Activated naive CD8-positive, alpha-beta T cell treated with anti-CD3 and anti-CD28 coated beads, Interleukin-2, amount 10 ng/mL, durations not matched to agents 7 days and 5 days (primary cell): ENCODE measurements around the gene ALPG. TPM values are rescaled to one million over a fixed set of nuclear protein-coding genes. Genes with fewer than 3 reads are reported as not detected.
A peak's percentile ranks its signal among the peaks of the same experiment; 100 is the strongest.
"Not testable (repeated sequence)": the region's sequence is repeated elsewhere in the genome, so short reads cannot be mapped to it uniquely, and the experiment has no call there.

Experiments used
- ATAC-seq: fragments of 150-1000 bp; cut with Tn5 transposase; one replicate; pipeline ENCODE4 v1.10.0; 2021; ENCODE audit warnings: low read depth, moderate library complexity
- POLR2A ChIA-PET: fragments of 350-600 bp; sonication (Branson Sonifier 250); formaldehyde crosslinking; loops from one replicate; lab custom pipeline; 2021; ENCODE audit warnings: antibody characterized with exemption; lab: Charles Lee
- DNase-seq: peaks from one replicate; pipeline ENCODE4 v3.0.0; 2021
- H3K27ac Mint-ChIP-seq: one replicate; pipeline ENCODE4 v1.8.0; 2022; ENCODE audit warnings: mild to moderate bottlenecking, mixed read lengths
- H3K27me3 Mint-ChIP-seq: one replicate; pipeline ENCODE4 v1.8.0; 2022; ENCODE audit warnings: mild to moderate bottlenecking, moderate library complexity, mixed read lengths
- H3K36me3 Mint-ChIP-seq: one replicate; pipeline ENCODE4 v1.8.0; 2021; ENCODE audit warnings: mild to moderate bottlenecking, mixed read lengths
- H3K4me1 Mint-ChIP-seq: one replicate; pipeline ENCODE4 v1.8.0; 2021; ENCODE audit warnings: mixed read lengths
- H3K4me3 Mint-ChIP-seq: one replicate; pipeline ENCODE4 v1.8.0; 2022; ENCODE audit warnings: mild to moderate bottlenecking, moderate library complexity, mixed read lengths
- H3K9me3 Mint-ChIP-seq: one replicate; pipeline ENCODE4 v1.8.0; 2021; ENCODE audit warnings: mixed read lengths
- total RNA-seq, 2 experiments: library from RNA; stranded (reverse); gene quantifications; one replicate each; pipeline ENCODE4 v1.2.3, GENCODE V29; 2021

Gene ALPG
- total RNA-seq, 2 experiments from 2014 or later = not detected

DNA sequence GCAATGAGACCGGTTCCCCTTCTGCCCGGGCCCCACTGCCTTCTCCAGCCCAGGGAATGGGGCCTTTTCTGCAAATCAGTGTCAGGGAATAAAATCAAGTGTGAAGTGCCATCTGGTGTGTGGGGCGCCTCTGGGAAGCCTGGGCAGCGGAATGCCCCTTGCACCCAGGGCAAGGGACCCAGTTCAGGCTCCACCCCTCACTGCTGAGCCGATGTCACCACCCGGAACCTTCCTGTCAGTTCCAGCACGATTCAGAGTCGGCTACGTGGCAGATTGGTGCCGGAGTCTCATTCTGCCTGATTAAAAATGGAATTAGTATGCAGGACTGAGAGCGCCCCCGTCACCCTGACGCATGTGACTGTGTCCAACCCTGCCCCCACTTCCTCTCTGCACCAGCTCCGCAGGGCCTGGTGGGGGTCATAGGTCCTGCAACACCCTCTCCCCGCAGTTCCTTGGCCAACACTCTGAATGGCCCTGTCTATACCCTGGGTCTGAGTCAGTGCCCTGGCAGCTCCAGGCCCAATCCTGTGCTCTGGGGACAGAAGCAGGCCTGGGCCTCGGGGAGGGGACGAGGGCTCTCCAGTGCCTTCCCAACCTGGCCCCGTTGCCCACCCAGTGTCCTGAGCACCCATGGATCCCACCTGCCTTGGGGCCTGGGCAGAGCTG is 41.1 kb downstream of the ALPG start:
- Mint-ChIP-seq H3K4me3 (no peak overlapping the region), H3K4me1 (peaks cover 5% of the 10 kb centered on the region), H3K27ac (no peak overlapping the region), H3K9me3 (no peaks in the 10 kb centered on the region), H3K27me3 (peaks cover 5% of the 10 kb centered on the region), H3K36me3 (no peaks in the 10 kb centered on the region)
- POLR2A ChIA-PET = no interaction called here
- ATAC-seq (no peak), DNase-seq (no peak)

DNA sequence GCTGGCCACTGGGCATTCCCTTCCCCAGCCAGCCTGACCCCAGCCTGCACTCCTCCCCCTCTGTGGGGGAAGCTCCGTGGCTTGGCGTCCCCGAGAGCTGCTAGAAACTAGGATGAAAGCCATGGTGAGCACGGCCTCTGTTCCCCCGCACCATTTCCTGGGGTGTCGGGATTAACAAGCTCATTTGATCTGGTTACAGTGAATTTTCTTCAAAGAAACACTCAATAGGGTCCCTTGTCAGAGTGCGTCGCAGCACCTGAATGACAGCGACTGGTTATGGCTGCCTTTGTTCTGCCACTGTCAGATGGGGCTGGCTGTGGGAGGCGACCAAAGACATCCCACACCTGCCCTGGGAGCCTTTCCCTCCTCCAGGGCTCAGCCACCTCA is 41.7 kb downstream of the ALPG start:
- ATAC-seq (no peak), DNase-seq (no peak)

GRCh38 chr2:232449964-232450363 is 43.3 kb downstream of the ALPG start:
- Mint-ChIP-seq H3K9me3 (no peaks in the 10 kb centered on the region), H3K4me1 (peaks cover 5% of the 10 kb centered on the region), H3K27me3 (peaks cover 14% of the 10 kb centered on the region), H3K36me3 (no peaks in the 10 kb centered on the region), H3K27ac (no peak overlapping the region), H3K4me3 (no peak overlapping the region)
- POLR2A ChIA-PET = no interaction called here
- ATAC-seq (no peak), DNase-seq (peak; percentile 30)

More for the DNA sequence above, 41.7 kb downstream of the ALPG start:
- Mint-ChIP-seq H3K36me3 (no peaks in the 10 kb centered on the region), H3K27ac (no peak overlapping the region), H3K4me1 (peaks cover 5% of the 10 kb centered on the region), H3K27me3 (peaks cover 5% of the 10 kb centered on the region), H3K9me3 (no peaks in the 10 kb centered on the region), H3K4me3 (no peak overlapping the region)
- POLR2A ChIA-PET = no interaction called here

- H3K9me3 Mint-ChIP-seq, POLR2A ChIA-PET, H3K36me3 Mint-ChIP-seq, DNase-seq, H3K4me1 Mint-ChIP-seq, ATAC-seq, H3K4me3 Mint-ChIP-seq, H3K27ac Mint-ChIP-seq: not testable (repeated sequence)
- peaks cover 15% of the 10 kb centered on the region for H3K27me3 Mint-ChIP-seq
Observed at GRCh38 chr2:232451645-232452044, 45.0 kb downstream of the ALPG start.

DNA sequence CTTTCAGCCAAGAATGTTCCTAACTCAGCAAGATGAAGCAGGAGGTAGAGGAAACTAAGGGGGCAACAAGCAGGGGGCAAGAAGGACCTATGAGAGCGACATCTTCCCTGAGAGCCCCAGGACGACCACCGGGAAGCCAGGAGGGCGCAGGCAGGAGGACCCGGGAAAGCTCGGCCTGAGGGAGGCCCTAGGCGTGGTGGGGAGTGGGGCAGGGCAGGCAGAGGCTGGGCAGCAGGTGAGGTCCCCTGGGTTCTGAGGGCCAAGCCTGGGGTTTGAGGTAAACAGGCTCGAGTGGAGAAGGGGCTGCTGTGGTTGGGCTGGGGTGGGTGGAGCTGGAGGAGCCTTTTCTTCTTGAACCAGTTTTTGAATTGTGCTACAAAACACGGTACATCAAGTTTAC is 48.0 kb downstream of the ALPG start:
- H3K9me3 Mint-ChIP-seq = no peaks in the 10 kb centered on the region
- no peaks in the 10 kb centered on the region for H3K36me3 Mint-ChIP-seq
- peaks cover 18% of the 10 kb centered on the region for H3K27me3 Mint-ChIP-seq
- DNase-seq (no peak), ATAC-seq (no peak)
- no peak overlapping the region for H3K27ac Mint-ChIP-seq
- POLR2A ChIA-PET = no interaction called here
- H3K4me3 Mint-ChIP-seq = no peak overlapping the region
- H3K4me1 Mint-ChIP-seq = peaks cover 1% of the 10 kb centered on the region

GRCh38 chr2:232455426-232456255 is 49.0 kb downstream of the ALPG start, which contains the start of gene ALPI:
Gene ALPI (plus strand): TSS chr2:232456153. CDS start chr2:232456200, 47 bp downstream.
- ATAC-seq (no peak), DNase-seq (no peak)
- Mint-ChIP-seq H3K9me3 (no peaks in the 10 kb centered on the region), H3K4me3 (no peak within 1 kb of the TSS), H3K4me1 (no peaks in the 10 kb centered on the region), H3K36me3 (no peaks in the 10 kb centered on the region), H3K27me3 (peaks cover 22% of the 10 kb centered on the region), H3K27ac (no peak within 1 kb of the TSS)
- POLR2A ChIA-PET = no interaction called here

DNA sequence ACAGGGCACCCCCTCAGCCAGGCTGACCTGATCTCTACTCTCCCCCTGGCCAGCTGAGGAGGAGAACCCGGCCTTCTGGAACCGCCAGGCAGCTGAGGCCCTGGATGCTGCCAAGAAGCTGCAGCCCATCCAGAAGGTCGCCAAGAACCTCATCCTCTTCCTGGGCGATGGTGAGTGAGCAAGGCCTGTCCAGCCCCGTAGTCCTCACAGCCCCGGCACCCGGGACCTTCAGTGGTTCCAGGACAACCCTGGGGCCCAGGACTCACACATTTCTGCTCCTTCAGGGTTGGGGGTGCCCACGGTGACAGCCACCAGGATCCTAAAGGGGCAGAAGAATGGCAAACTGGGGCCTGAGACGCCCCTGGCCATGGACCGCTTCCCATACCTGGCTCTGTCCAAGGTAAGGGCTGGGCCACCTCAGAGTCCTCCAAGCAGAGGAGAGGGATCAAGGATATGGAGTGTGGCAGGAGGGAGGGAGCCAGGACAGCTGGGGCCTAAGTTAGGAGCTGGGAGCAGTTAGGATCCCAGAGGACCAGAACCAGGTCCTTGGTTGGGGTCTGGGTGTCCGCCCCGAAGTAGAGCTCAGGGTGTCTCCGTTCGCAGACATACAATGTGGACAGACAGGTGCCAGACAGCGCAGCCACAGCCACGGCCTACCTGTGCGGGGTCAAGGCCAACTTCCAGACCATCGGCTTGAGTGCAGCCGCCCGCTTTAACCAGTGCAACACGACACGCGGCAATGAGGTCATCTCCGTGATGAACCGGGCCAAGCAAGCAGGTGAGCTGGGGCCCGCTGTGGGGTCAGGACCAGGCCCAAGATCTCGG is 49.9 kb downstream of the ALPG start:
- H3K4me3 Mint-ChIP-seq = no peak overlapping the region
- no peak overlapping the region for H3K27ac Mint-ChIP-seq
- no peaks in the 10 kb centered on the region for H3K9me3 Mint-ChIP-seq
- DNase-seq (no peak), ATAC-seq (no peak)
- H3K4me1 Mint-ChIP-seq = no peaks in the 10 kb centered on the region
- peaks cover 30% of the 10 kb centered on the region for H3K27me3 Mint-ChIP-seq
- POLR2A ChIA-PET = no interaction called here
- H3K36me3 Mint-ChIP-seq = no peaks in the 10 kb centered on the region

- Mint-ChIP-seq H3K4me3 (no peak overlapping the region), H3K36me3 (no peaks in the 10 kb centered on the region), H3K27ac (no peak overlapping the region), H3K4me1 (no peaks in the 10 kb centered on the region), H3K27me3 (peaks cover 32% of the 10 kb centered on the region), H3K9me3 (no peaks in the 10 kb centered on the region)
- ATAC-seq = no peak
- DNase-seq = no peak
- POLR2A ChIA-PET = no interaction called here
Observed at GRCh38 chr2:232457121-232458011, 50.7 kb downstream of the ALPG start.

- H3K4me1 Mint-ChIP-seq = no peaks in the 10 kb centered on the region
- H3K27me3 Mint-ChIP-seq = peaks cover 29% of the 10 kb centered on the region
- H3K9me3 Mint-ChIP-seq = no peaks in the 10 kb centered on the region
- no peak overlapping the region for H3K27ac Mint-ChIP-seq
- H3K4me3 Mint-ChIP-seq = no peak overlapping the region
- no peak for DNase-seq
- ATAC-seq = no peak
- no peaks in the 10 kb centered on the region for H3K36me3 Mint-ChIP-seq
- POLR2A ChIA-PET = no interaction called here
Observed at GRCh38 chr2:232458051-232458660, 51.5 kb downstream of the ALPG start.

GRCh38 chr2:232458661-232459418 is 52.2 kb downstream of the ALPG start:
- Mint-ChIP-seq H3K9me3 (no peaks in the 10 kb centered on the region), H3K4me3 (no peak overlapping the region), H3K36me3 (no peaks in the 10 kb centered on the region), H3K4me1 (no peaks in the 10 kb centered on the region), H3K27ac (no peak overlapping the region), H3K27me3 (peaks cover 26% of the 10 kb centered on the region)
- no peak for DNase-seq
- ATAC-seq = no peak
- POLR2A ChIA-PET = no interaction called here

DNA sequence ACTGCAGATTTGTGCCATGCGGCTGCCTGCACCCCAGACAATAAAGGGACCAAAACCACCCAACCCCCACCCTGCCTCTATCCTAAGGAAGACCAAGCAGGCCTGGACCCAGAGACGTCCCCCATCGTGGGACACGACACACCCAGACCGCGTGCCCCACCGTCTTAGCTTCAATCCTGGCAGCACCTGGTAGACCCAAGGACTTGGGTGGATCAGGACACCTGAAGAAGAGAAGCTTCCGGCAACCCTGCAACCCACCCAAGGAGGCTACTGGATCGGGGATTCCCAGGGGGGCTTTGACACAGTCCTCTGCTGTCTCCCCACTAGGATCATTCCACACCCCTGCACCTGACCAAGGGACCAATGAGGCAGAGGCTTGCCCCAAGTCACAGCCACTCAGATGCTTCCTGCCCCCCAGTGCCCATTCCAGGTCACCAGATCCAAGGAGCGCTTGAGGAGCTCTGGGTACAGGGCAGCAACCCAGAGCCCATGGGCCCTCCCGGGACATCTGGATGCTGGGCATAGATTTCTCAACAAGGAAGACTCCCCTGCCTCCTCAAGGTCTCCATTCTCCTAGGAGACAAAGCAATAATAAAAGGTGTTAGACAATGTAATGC is 52.9 kb downstream of the ALPG start:
- Mint-ChIP-seq H3K9me3 (no peaks in the 10 kb centered on the region), H3K4me3 (no peak overlapping the region), H3K36me3 (no peaks in the 10 kb centered on the region), H3K27ac (no peak overlapping the region), H3K4me1 (no peaks in the 10 kb centered on the region), H3K27me3 (peaks cover 20% of the 10 kb centered on the region)
- POLR2A ChIA-PET = no interaction called here
- ATAC-seq (no peak), DNase-seq (no peak)
